ENCODE data around the gene NWD2. TPM values are rescaled to one million over a fixed set of nuclear protein-coding genes. Genes with fewer than 3 reads are reported as not detected.

Gene NWD2
- total RNA-seq, 1 experiment from 2014 or later = under 0.01 TPM

- POLR2A ChIA-PET (ENCODE audit: unreplicated experiment) = no interaction called here
- no peaks in the 10 kb centered on the region for H3K9me2 ChIP-seq (replicated peaks; ENCODE audit: low read length)
Measured at GRCh38 chr4:37473807-37474206, 229.3 kb downstream of the NWD2 start.

GRCh38 chr4:37475087-37475486 lies 230.5 kb downstream of the NWD2 start:
- no peak overlapping the region for H3K9ac ChIP-seq (ENCODE audit: low read length)
- ATAC-seq (no peak), DNase-seq (peak; percentile 33)
- BruUV-seq (replicated peaks) = no TSS peak
- ChIA-PET POLR2A (ENCODE audit: unreplicated experiment) (no interaction called here), CTCF (no interaction called here)
- H3K79me2 ChIP-seq (ENCODE audit: low read length) = no peaks in the 10 kb centered on the region
- H3K9me2 ChIP-seq (replicated peaks; ENCODE audit: low read length) = no peaks in the 10 kb centered on the region
- peaks cover 30% of the 10 kb centered on the region; the same call in 1 of the 2 replicates for H3K4me1 ChIP-seq (ENCODE audit: insufficient read depth, low read length)
- no peaks in the 10 kb centered on the region for H3K9me3 ChIP-seq (ENCODE audit: low read length)
- H3F3A ChIP-seq (ENCODE audit: low read length, unreplicated experiment) = no peaks in the 10 kb centered on the region
- H3K27ac ChIP-seq (ENCODE audit: low read length) = no peak overlapping the region; the same call in 1 of the 2 replicates
- 0 out of 2 replicates have a peak overlapping the region, but pooled peaks have one; percentile 26 for H2AFZ ChIP-seq (ENCODE audit: low read length)
- H3K4me2 ChIP-seq (ENCODE audit: low read length) = peak overlapping the region; percentile 37; the same call in 1 of the 2 replicates
- TF ChIP-seq EZH2phosphoT487 (IDR thresholded peaks at IDR 0.05; ENCODE audit: borderline replicate concordance, low read length) (no peak), CTCF (conservative IDR thresholded peaks at IDR 0.05; ENCODE audit: low read depth, low read length) (no peak), EZH2 (IDR thresholded peaks at IDR 0.05; ENCODE audit: low read length, unreplicated experiment) (no peak)
- no peaks in the 10 kb centered on the region for H3K27me3 ChIP-seq (ENCODE audit: low read length)
- H4K20me1 ChIP-seq (ENCODE audit: low read length) = no peaks in the 10 kb centered on the region
- no peaks in the 10 kb centered on the region for H3K36me3 ChIP-seq (ENCODE audit: low read depth, low read length)
- no peak overlapping the region for H3K4me3 ChIP-seq (ENCODE audit: low read length)
- intact Hi-C loops (cut with micrococcal nuclease) = no loop called here

More at GRCh38 chr4:37473807-37474206, 229.3 kb downstream of the NWD2 start:
- Histone ChIP-seq H3K79me2 (ENCODE audit: low read length) (0 out of 2 replicates have a peak, but pooled peaks cover 3% of the 10 kb centered on the region), H3K9me3 (ENCODE audit: low read length) (no peaks in the 10 kb centered on the region), H3K36me3 (ENCODE audit: low read depth, low read length) (no peaks in the 10 kb centered on the region), H3K27me3 (ENCODE audit: low read length) (no peaks in the 10 kb centered on the region), H4K20me1 (ENCODE audit: low read length) (no peaks in the 10 kb centered on the region), H3K4me1 (ENCODE audit: insufficient read depth, low read length) (peaks cover 32% of the 10 kb centered on the region; the same call in 1 of the 2 replicates), H3K9ac (ENCODE audit: low read length) (no peak overlapping the region), H3K27ac (ENCODE audit: low read length) (no peak overlapping the region), H3F3A (ENCODE audit: low read length, unreplicated experiment) (no peaks in the 10 kb centered on the region), H2AFZ (ENCODE audit: low read length) (no peak overlapping the region), H3K4me2 (ENCODE audit: low read length) (no peak overlapping the region), H3K4me3 (ENCODE audit: low read length) (no peak overlapping the region)
- TF ChIP-seq EZH2 (IDR thresholded peaks at IDR 0.05; ENCODE audit: low read length, unreplicated experiment) (no peak), CTCF (conservative IDR thresholded peaks at IDR 0.05; ENCODE audit: low read depth, low read length) (no peak), EZH2phosphoT487 (IDR thresholded peaks at IDR 0.05; ENCODE audit: borderline replicate concordance, low read length) (no peak)
- no peak for DNase-seq
- CTCF ChIA-PET = no interaction called here
- no TSS peak for BruUV-seq (replicated peaks)
- intact Hi-C loops (cut with micrococcal nuclease) = loop anchor here (5.0 kb wide), 1 partner anchor 53 kb away; no protein-coding TSS in a partner anchor
- no peak for ATAC-seq

GRCh38 chr4:37475776-37476175 lies 231.2 kb downstream of the NWD2 start:
- CTCF ChIA-PET = no interaction called here
- BruUV-seq (replicated peaks) = no TSS peak
- POLR2A ChIA-PET (ENCODE audit: unreplicated experiment) = no interaction called here

More at GRCh38 chr4:37475776-37476175, 231.2 kb downstream of the NWD2 start:
- Histone ChIP-seq H3K9me3 (ENCODE audit: low read length) (no peaks in the 10 kb centered on the region), H4K20me1 (ENCODE audit: low read length) (no peaks in the 10 kb centered on the region), H3K27ac (ENCODE audit: low read length) (no peak overlapping the region), H3K27me3 (ENCODE audit: low read length) (no peaks in the 10 kb centered on the region), H3F3A (ENCODE audit: low read length, unreplicated experiment) (no peaks in the 10 kb centered on the region), H3K4me2 (ENCODE audit: low read length) (0 out of 2 replicates have a peak overlapping the region, but pooled peaks have one; percentile 37), H3K36me3 (ENCODE audit: low read depth, low read length) (no peaks in the 10 kb centered on the region), H2AFZ (ENCODE audit: low read length) (no peak overlapping the region), H3K79me2 (ENCODE audit: low read length) (no peaks in the 10 kb centered on the region), H3K4me1 (ENCODE audit: insufficient read depth, low read length) (peaks cover 23% of the 10 kb centered on the region; the same call in 1 of the 2 replicates), H3K4me3 (ENCODE audit: low read length) (no peak overlapping the region), H3K9ac (ENCODE audit: low read length) (no peak overlapping the region), H3K9me2 (replicated peaks; ENCODE audit: low read length) (no peaks in the 10 kb centered on the region)
- TF ChIP-seq CTCF (conservative IDR thresholded peaks at IDR 0.05; ENCODE audit: low read depth, low read length) (no peak), EZH2 (IDR thresholded peaks at IDR 0.05; ENCODE audit: low read length, unreplicated experiment) (no peak), EZH2phosphoT487 (IDR thresholded peaks at IDR 0.05; ENCODE audit: borderline replicate concordance, low read length) (no peak)
- DNase-seq = no peak
- ATAC-seq = no peak
- intact Hi-C loops (cut with micrococcal nuclease) = no loop called here
